Measurements from ENCODE around the gene DUSP16. TPM values are rescaled to one million over a fixed set of nuclear protein-coding genes. Genes with fewer than 3 reads are reported as not detected.
A peak's percentile ranks its signal among the peaks of the same experiment; 100 is the strongest.

Gene DUSP16
- total RNA-seq, 4 donors from 2014 or later, result 16.1 to 47.0 (median 40.0) TPM

DNA sequence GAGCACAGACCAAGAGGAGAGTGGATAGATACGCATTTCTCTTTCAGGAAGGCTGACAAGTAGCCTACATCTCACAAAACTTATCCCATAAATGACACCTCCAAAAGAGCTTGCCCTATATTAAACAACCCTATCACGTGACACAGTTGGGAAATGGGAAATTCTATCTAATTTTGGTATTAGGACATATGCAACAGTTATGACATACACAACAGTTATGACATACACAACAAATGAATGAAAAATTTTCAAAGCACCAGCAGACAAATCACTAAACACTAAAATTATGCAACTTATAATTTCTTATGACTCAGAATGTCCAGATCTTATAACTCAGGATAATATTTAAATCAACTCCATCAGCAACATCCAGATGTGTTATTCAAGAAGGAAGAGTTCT, 54.1 kb downstream of the DUSP16 start:
- in situ Hi-C loops (cut with MboI; ENCODE audit: low pct_ligation_motif_present in 1 of 4, low pct_unique_long_range_greater_than_20kb in 1 of 4, low sequenced_read_pairs in 3 of 4), result loop anchor here in 1 of 4 donors (10.0 kb wide), 1 partner anchor 136 kb away; no protein-coding TSS in a partner anchor
- intact Hi-C loops (cut with DNase I; ENCODE audit: low total_unique reads), result no loop called here
- Histone ChIP-seq H3K36me3 (peaks cover 0 to 4% (median 0%) of the 10 kb centered on the region in 4 donors), H3K27ac (no peak overlapping the region), H3K4me3 (no peak overlapping the region), H3K9me3 (no peaks in the 10 kb centered on the region), H3K27me3 (no peaks in the 10 kb centered on the region), H3K4me1 (peaks cover 5 to 26% (median 9%) of the 10 kb centered on the region in 4 donors)
- 92 to 100% methylated on average over 2 of the region's 2 CpGs for WGBS, 2 donors (ENCODE audit: low coverage in 1 of 2)
- no peak for DNase-seq
- TF ChIP-seq, protein P1, sequence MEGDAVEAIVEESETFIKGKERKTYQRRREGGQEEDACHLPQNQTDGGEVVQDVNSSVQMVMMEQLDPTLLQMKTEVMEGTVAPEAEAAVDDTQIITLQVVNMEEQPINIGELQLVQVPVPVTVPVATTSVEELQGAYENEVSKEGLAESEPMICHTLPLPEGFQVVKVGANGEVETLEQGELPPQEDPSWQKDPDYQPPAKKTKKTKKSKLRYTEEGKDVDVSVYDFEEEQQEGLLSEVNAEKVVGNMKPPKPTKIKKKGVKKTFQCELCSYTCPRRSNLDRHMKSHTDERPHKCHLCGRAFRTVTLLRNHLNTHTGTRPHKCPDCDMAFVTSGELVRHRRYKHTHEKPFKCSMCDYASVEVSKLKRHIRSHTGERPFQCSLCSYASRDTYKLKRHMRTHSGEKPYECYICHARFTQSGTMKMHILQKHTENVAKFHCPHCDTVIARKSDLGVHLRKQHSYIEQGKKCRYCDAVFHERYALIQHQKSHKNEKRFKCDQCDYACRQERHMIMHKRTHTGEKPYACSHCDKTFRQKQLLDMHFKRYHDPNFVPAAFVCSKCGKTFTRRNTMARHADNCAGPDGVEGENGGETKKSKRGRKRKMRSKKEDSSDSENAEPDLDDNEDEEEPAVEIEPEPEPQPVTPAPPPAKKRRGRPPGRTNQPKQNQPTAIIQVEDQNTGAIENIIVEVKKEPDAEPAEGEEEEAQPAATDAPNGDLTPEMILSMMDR (IDR thresholded peaks at IDR 0.05), result no peak
- no peak for TF ChIP-seq POLR2A (IDR thresholded peaks at IDR 0.05)
- TF ChIP-seq EP300 (IDR thresholded peaks at IDR 0.05; ENCODE audit: low read depth), result no peak

- intact Hi-C loops (cut with DNase I; ENCODE audit: low total_unique reads) (no loop called here), in situ Hi-C loops (cut with MboI; ENCODE audit: low pct_ligation_motif_present in 1 of 4, low pct_unique_long_range_greater_than_20kb in 1 of 4, low sequenced_read_pairs in 3 of 4) (loop anchor here in 1 of 4 donors (10.0 kb wide), 1 partner anchor 138 kb away; no protein-coding TSS in a partner anchor)
- Histone ChIP-seq H3K4me3 (no peak overlapping the region), H3K27me3 (no peaks in the 10 kb centered on the region), H3K36me3 (no peaks in the 10 kb centered on the region), H3K27ac (peak overlapping the region; percentile 52 to 65 (median 60)), H3K9me3 (no peaks in the 10 kb centered on the region), H3K4me1 (peaks cover 5 to 24% (median 9%) of the 10 kb centered on the region in 4 donors)
- TF ChIP-seq EP300 (IDR thresholded peaks at IDR 0.05; ENCODE audit: low read depth) (no peak), POLR2AphosphoS5 (IDR thresholded peaks at IDR 0.05) (no peak), POLR2A (IDR thresholded peaks at IDR 0.05) (no peak)
- TF ChIP-seq, protein P1 (IDR thresholded peaks at IDR 0.05), result no peak
- 67 to 79% methylated on average over 1 of the region's 1 CpG for WGBS, 2 donors (ENCODE audit: low coverage in 1 of 2)
- DNase-seq, result no peak
Measured at GRCh38 chr12:12507121-12507520, 55.5 kb downstream of the DUSP16 start.

- Histone ChIP-seq H3K9me3 (no peaks in the 10 kb centered on the region), H3K27me3 (no peaks in the 10 kb centered on the region), H3K4me1 (peaks cover 5 to 24% (median 9%) of the 10 kb centered on the region in 4 donors), H3K27ac (peak overlapping the region; percentile 52 to 65 (median 60)), H3K4me3 (no peak overlapping the region), H3K36me3 (no peaks in the 10 kb centered on the region)
- no peak for DNase-seq
- in situ Hi-C loops (cut with MboI; ENCODE audit: low pct_ligation_motif_present in 1 of 4, low pct_unique_long_range_greater_than_20kb in 1 of 4, low sequenced_read_pairs in 3 of 4) (loop anchor here in 1 of 4 donors (10.0 kb wide), 1 partner anchor 138 kb away; no protein-coding TSS in a partner anchor), intact Hi-C loops (cut with DNase I; ENCODE audit: low total_unique reads) (no loop called here)
- WGBS, 2 donors (ENCODE audit: low coverage in 1 of 2), result 56 to 77% methylated on average over 2 to 3 of the region's 3 CpGs
- TF ChIP-seq EP300 (IDR thresholded peaks at IDR 0.05; ENCODE audit: low read depth) (no peak), POLR2AphosphoS5 (IDR thresholded peaks at IDR 0.05) (no peak), POLR2A (IDR thresholded peaks at IDR 0.05) (no peak)
- TF ChIP-seq, protein P1 (IDR thresholded peaks at IDR 0.05), result no peak
Measured at GRCh38 chr12:12506496-12506890, 56.2 kb downstream of the DUSP16 start.

GRCh38 chr12:12505544-12506495, 56.8 kb downstream of the DUSP16 start:
- TF ChIP-seq, protein P1 (IDR thresholded peaks at IDR 0.05), result no peak
- TF ChIP-seq EP300 (IDR thresholded peaks at IDR 0.05; ENCODE audit: low read depth) (no peak), POLR2AphosphoS5 (IDR thresholded peaks at IDR 0.05) (peak in 1 of 3 donors; percentile 33)
- in situ Hi-C loops (cut with MboI; ENCODE audit: low pct_ligation_motif_present in 1 of 4, low pct_unique_long_range_greater_than_20kb in 1 of 4, low sequenced_read_pairs in 3 of 4), result loop anchor here in 1 of 4 donors (10.0 kb wide), 1 partner anchor 139 kb away; no protein-coding TSS in a partner anchor
- intact Hi-C loops (cut with DNase I; ENCODE audit: low total_unique reads), result no loop called here

More at GRCh38 chr12:12505544-12506495, 56.8 kb downstream of the DUSP16 start:
- Histone ChIP-seq H3K36me3 (no peaks in the 10 kb centered on the region), H3K27me3 (no peaks in the 10 kb centered on the region), H3K4me3 (no peak overlapping the region), H3K4me1 (peaks cover 5 to 24% (median 9%) of the 10 kb centered on the region in 4 donors), H3K9me3 (no peaks in the 10 kb centered on the region), H3K27ac (peak overlapping the region; percentile 52 to 65 (median 60))
- no peak for DNase-seq
- 61 to 65% methylated on average over 8 to 11 of the region's 11 CpGs for WGBS, 2 donors (ENCODE audit: low coverage in 1 of 2)

Measured in transverse colon (tissue), 4 donors.